Measurements from ENCODE around the gene MRAP.

MRAP gene

DNA sequence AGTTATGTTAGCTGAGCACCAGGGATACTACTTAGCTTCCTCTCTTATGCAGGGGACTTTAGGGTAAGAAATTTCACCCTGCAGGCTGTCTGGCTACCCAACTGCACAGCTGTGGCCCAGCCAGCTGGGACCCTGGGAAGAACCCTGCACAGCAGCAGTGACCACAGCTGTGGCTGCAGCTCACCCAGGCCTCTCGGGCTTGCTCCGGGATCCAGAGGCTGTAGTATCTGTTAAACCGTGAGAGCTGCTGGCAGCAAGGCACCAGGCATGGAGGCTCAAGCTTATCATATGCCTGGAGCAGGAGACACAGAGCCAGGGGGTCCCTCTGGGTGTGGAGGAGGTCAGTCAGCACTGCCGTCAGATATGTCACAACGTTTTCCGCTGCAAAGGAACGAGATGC, 53.9 kb downstream of the MRAP start:
- DNase-seq (ENCODE audit: low spot score) = no peak
- H3K27ac ChIP-seq = no peak overlapping the region

DNA sequence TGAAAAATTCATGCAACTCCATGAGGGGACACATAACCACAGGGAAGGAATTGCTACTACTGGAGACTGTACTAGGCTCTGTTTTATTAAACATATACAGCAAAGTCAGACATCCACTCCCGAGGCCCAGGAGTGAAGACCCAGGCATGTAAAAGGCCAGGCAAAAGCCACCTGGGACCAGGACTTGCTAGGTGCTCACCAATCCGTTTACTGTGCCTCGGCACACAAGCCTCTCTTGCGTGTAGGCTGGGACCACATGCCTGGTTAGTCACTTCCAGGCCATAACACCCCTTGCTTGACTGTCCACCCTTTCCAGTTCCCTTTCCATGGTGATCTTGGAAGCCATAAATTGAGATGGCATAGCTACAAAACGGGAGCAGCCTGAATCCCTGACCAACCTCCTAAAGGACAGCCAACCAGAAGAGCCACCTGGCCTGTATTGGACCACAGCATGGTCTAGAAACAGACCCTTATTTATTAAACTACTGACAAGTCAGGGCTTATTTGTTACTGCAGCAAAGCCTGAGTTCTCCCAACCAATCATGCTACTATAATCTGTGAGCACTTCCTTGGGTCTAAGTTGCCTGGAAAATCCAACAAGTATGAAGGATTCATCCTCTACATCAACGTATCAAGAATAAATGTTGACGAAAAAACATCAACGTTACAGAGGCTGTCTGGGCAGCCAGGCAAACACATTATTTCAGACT, 54.5 kb downstream of the MRAP start:
- Histone ChIP-seq H3K4me3 (no peak overlapping the region), H3K27ac (no peak overlapping the region)
- DNase-seq (ENCODE audit: low spot score) = no peak
- TF ChIP-seq, protein P1, sequence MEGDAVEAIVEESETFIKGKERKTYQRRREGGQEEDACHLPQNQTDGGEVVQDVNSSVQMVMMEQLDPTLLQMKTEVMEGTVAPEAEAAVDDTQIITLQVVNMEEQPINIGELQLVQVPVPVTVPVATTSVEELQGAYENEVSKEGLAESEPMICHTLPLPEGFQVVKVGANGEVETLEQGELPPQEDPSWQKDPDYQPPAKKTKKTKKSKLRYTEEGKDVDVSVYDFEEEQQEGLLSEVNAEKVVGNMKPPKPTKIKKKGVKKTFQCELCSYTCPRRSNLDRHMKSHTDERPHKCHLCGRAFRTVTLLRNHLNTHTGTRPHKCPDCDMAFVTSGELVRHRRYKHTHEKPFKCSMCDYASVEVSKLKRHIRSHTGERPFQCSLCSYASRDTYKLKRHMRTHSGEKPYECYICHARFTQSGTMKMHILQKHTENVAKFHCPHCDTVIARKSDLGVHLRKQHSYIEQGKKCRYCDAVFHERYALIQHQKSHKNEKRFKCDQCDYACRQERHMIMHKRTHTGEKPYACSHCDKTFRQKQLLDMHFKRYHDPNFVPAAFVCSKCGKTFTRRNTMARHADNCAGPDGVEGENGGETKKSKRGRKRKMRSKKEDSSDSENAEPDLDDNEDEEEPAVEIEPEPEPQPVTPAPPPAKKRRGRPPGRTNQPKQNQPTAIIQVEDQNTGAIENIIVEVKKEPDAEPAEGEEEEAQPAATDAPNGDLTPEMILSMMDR (IDR thresholded peaks at IDR 0.05) = no peak

More for the DNA sequence above, 53.9 kb downstream of the MRAP start:
- no peak overlapping the region for H3K4me3 ChIP-seq
- TF ChIP-seq, protein P1 (IDR thresholded peaks at IDR 0.05) = no peak

DNA sequence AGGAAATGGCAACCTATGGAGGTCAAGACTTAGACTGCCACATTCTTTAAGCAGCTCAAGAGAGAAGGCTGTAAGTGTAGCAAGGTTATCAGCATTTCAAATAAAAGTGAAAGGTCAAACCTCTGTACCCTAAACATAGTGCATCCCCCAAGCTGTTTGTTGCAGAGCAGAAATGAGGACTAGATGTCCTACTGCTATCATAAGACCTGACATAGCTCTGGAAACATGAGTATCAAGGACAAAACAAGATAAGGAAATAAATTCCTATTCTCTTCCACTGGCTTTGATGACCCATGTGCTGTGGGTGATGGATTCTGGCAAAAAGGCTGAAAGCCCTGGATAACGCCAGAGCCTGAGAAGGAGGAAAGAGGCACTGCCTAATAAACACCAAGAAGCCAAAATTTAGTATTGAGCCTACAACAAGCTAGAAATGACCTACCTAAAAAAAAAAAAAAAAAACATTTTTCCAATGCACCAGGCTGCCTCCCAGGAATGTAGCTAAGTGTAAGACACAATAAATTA, 58.3 kb downstream of the MRAP start:
- TF ChIP-seq, protein P1 (IDR thresholded peaks at IDR 0.05) = no peak
- DNase-seq (ENCODE audit: low spot score) = no peak
- no peak overlapping the region for H3K4me3 ChIP-seq
- H3K27ac ChIP-seq = no peak overlapping the region

DNA sequence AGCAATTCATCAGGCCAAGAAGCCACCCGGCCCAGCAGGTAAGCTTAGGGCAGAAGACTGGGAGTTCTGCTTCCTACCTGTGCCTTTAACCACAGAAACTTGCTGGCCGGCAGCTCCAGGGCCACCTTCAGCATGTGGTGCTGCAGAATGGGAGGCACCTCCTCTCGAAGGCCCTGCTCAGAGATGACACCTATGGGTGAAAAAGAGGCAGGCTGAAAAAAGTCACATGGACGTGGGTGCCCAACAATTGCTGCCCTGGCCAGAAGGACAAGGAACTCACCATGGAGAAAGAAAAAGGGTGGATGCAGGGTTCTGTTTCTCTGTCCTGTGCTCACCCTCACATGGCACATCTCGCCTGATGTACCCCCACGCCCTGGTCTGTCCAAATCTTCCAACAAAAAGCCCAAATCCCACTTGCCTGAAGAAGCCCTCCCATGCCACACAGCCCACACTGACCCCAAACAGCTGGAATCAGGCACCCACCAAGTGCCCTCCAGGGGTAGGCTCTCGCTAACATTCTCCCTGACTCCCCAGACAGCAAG, 61.1 kb downstream of the MRAP start:
- no peak overlapping the region for H3K27ac ChIP-seq
- DNase-seq (ENCODE audit: low spot score) = no peak

DNA sequence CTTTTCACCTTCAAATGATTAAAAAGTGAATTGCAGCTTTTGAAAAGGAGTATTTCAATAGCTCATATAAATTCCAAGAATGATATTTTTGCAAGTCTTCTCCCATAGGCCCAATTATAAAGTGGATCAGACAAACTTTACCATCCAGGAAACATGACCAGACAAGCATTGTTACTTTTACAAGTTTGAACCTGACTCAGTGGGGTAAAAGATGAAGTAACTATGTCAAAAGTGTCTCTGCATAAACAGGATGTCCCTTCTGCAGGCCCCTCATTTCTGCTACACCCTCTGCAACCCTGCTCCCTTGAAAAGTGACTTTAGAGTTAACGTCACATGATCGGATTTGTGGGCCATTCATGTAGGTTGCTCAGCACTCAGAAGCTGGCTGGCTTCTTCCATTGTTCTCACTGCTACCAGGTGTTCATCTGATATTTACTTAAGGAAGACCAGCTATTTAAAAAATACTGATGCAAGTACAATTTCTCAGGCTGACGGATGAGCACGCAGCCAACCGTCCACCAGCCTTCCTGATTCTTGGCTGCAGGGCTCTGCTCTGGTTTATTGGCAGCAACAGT, 61.8 kb downstream of the MRAP start:
- H3K27ac ChIP-seq = no peak overlapping the region
- no peak for DNase-seq (ENCODE audit: low spot score)
- TF ChIP-seq, protein P1 (IDR thresholded peaks at IDR 0.05) = no peak
- no peak overlapping the region for H3K4me3 ChIP-seq

More for the DNA sequence above, 61.1 kb downstream of the MRAP start:
- TF ChIP-seq, protein P1 (IDR thresholded peaks at IDR 0.05) = no peak
- H3K4me3 ChIP-seq = no peak overlapping the region

All from coronary artery (tissue), 2 donors.